Tibial nerve (tissue), 3 donors: Measurements from ENCODE around the gene UGGT2.

Source experiments
- POLR2A ChIP-seq, 2 donors: fragments of 450-650 bp; IDR thresholded peaks; one replicate each; pipeline ENCODE4 v1.6.1; 2017; ENCODE audit warnings: antibody characterized with exemption in 2 of 2, mild to moderate bottlenecking in 2 of 2, moderate library complexity in 2 of 2
- TF ChIP-seq, protein P1 (sequence below), 5 experiments: fragments of 200-600 bp in 3 of 5; fragments of 450-650 bp in 2 of 5; sonication (generic) in 3 of 5; IDR thresholded peaks; one replicate each; pipeline ENCODE4 v1.5.1; 2016 to 2019; ENCODE audit warnings: antibody characterized with exemption in 5 of 5, mild to moderate bottlenecking in 3 of 5, moderate library complexity in 2 of 5

- TF ChIP-seq, protein P1, sequence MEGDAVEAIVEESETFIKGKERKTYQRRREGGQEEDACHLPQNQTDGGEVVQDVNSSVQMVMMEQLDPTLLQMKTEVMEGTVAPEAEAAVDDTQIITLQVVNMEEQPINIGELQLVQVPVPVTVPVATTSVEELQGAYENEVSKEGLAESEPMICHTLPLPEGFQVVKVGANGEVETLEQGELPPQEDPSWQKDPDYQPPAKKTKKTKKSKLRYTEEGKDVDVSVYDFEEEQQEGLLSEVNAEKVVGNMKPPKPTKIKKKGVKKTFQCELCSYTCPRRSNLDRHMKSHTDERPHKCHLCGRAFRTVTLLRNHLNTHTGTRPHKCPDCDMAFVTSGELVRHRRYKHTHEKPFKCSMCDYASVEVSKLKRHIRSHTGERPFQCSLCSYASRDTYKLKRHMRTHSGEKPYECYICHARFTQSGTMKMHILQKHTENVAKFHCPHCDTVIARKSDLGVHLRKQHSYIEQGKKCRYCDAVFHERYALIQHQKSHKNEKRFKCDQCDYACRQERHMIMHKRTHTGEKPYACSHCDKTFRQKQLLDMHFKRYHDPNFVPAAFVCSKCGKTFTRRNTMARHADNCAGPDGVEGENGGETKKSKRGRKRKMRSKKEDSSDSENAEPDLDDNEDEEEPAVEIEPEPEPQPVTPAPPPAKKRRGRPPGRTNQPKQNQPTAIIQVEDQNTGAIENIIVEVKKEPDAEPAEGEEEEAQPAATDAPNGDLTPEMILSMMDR (IDR thresholded peaks at IDR 0.05), result no peak
- no peak for TF ChIP-seq POLR2A (IDR thresholded peaks at IDR 0.05)
These were observed 49.9 kb downstream of the UGGT2 start for GRCh38 chr13:96003304-96003703.
